GM12864 (cell line): Measurements from ENCODE around the gene GRK4.

ENCODE experiments used
- DNase-seq: peaks from one replicate; pipeline ENCODE4 v3.0.0-alpha.2; 2011; ENCODE audit warnings: low read depth
- H3K4me3 ChIP-seq: 2 replicates; pipeline ENCODE4 v1.5.1; 2011; ENCODE audit warnings: mild to moderate bottlenecking, low read depth, low read length, control low read depth
- CTCF ChIP-seq: IDR thresholded peaks from 2 replicates; pipeline ENCODE4 v1.5.1; 2011; ENCODE audit warnings: low read depth, mild to moderate bottlenecking, moderate library complexity, low read length, control low read depth, inconsistent platforms; ENCODE audit errors: missing control alignments

GRK4 gene

DNA sequence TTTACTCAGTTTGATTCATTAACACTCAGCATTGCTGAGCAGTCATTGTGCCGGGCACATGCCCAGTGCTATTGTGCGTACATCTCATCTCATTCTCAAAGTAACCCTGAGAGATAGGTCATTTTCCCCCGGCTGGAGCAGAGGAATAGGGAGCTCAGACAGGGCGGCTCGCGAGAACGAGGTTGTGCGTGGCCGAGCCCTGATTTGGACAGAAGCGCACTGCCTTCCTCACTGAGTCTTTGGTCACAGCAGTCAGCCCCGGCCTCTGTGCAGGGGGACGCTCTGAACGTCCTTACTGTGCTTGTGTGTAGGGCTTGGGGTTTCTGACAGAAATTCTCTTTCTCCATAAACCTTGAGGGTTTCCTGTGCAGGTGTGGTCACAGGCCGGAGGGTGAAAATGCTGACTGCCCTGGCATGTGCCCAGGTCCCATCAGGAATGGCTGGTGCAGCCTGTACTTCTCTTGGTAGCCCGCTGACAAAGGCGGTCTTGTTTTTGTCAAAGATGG, 39.6 kb upstream of the GRK4 start:
- TF ChIP-seq CTCF, result no peak
- no peak for DNase-seq
- no peak overlapping the region for H3K4me3 ChIP-seq

DNA sequence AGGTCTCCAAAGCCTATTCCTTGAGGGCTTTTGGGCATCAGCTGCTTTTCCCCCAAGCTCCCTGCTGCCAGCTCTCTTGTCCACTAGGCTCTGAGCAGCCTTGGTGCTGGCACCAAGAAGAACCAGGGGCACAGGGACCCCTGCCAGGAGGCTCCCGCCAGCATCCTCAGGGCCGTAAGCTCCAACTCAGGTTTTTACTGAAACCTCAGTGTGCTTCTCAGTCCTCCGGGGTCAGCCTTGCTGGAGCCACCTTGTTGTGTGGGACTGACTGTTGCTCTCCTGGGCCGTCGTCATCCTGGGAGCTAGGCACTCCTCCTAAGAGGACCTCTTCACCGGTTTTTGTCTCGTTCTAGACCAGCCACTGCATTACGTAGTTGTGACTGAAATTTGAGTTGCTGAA, 39.1 kb upstream of the GRK4 start:
- TF ChIP-seq CTCF, result no peak
- H3K4me3 ChIP-seq, result no peak overlapping the region
- DNase-seq, result no peak

DNA sequence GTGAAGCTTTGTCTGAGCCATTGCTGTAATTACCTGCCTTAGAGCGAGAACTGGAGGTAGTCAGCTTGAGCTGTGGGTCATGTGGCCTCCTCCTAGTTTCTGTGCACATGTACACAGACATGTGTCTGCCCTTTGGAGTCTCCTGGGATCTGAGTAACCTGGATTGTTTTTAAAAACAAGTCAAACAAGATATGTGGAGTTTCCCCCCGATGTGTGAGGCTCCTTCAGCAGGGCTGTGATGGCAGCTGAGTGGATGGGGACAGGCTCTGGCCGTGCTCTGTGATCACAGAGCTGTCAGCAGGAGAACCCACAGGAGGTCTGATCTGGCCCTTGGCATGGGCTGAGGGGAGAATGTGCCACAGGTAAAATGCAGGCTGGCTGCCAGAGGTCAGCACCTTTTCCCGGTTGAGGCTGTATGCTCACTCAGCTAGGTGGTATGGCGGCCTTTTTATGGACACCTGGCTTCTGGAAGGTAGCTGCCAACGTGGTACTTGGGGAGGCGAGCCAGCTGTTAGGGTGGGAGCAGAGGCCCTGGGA, 38.5 kb upstream of the GRK4 start:
- no peak for DNase-seq
- H3K4me3 ChIP-seq, result no peak overlapping the region
- no peak for TF ChIP-seq CTCF

DNA sequence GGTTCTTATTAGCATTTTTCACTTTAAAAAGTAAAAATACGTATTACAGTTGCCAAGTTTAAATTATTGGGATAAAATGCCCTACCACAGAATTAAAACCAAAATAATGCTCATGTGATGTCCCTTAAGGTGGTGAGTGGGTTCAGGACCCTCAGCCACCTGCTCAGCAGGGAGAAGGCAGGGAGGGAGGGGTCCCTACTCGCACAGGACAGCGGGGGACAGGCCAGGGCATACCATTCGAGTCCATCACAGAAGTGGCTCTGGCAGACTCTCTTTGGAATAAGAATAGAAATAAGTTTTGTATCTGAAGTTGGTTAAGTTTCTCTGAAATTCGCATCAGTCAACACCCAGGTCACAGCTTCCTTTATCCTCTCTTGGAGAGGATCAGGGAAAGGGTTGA, 37.9 kb upstream of the GRK4 start:
- no peak for TF ChIP-seq CTCF
- no peak overlapping the region for H3K4me3 ChIP-seq
- DNase-seq, result no peak

GRCh38 chr4:2925931-2926860, 37.2 kb upstream of the GRK4 start:
- no peak overlapping the region for H3K4me3 ChIP-seq
- DNase-seq, result no peak
- no peak for TF ChIP-seq CTCF

- H3K4me3 ChIP-seq, result no peak overlapping the region
- DNase-seq, result no peak
- TF ChIP-seq CTCF, result no peak
Observed at GRCh38 chr4:2927016-2927695, 36.2 kb upstream of the GRK4 start.
